Left ventricle myocardium inferior (tissue), 1 donor: ENCODE results near the gene SLC17A3. TPM values are rescaled to one million over a fixed set of nuclear protein-coding genes. Genes with fewer than 3 reads are reported as not detected.

Source experiments
- DNase-seq: peaks from one replicate; pipeline ENCODE4 v3.0.0-alpha.2; 2020
- H3K27ac ChIP-seq: fragments of 200-600 bp; replicated peaks from 2 replicates; pipeline ENCODE4 v1.8.0; 2021
- H3K27me3 ChIP-seq: fragments of 200-600 bp; 2 replicates; pipeline ENCODE4 v1.8.0; 2021; ENCODE audit warnings: low read depth
- H3K36me3 ChIP-seq: fragments of 200-600 bp; 2 replicates; pipeline ENCODE4 v1.8.0; 2021
- H3K4me1 ChIP-seq: fragments of 200-600 bp; 2 replicates; pipeline ENCODE4 v1.8.0; 2021
- H3K4me3 ChIP-seq: fragments of 200-600 bp; 2 replicates; pipeline ENCODE4 v1.8.0; 2021; ENCODE audit warnings: mild to moderate bottlenecking, moderate library complexity
- H3K9me3 ChIP-seq: fragments of 200-600 bp; replicated peaks from 2 replicates; pipeline ENCODE4 v1.8.0; 2021
- intact Hi-C: fragments of 100-400 bp; cut with micrococcal nuclease; formaldehyde crosslinking; loops from one replicate; pipeline ENCODE4 v1.11.0; 2022
- total RNA-seq: library from RNA; stranded (reverse); fragmentation: NEBNext Ultra II Directional; extraction: Animal tissue kit (Norgen Biotek cat#: 25700); gene quantifications from one replicate; pipeline ENCODE4 v1.2.1, GENCODE V29; 2021
- TF ChIP-seq, protein P1 (sequence below): fragments of 200-600 bp; IDR thresholded peaks from 2 replicates; pipeline ENCODE4 v1.8.0; 2021; ENCODE audit warnings: antibody characterized with exemption, mild to moderate bottlenecking, borderline replicate concordance
- donor health status: DM: no; HTN: yes; CAD: no; lungs with severe emphysema.

The SLC17A3 gene
- total RNA-seq, 1 donor from 2014 or later: not detected

DNA sequence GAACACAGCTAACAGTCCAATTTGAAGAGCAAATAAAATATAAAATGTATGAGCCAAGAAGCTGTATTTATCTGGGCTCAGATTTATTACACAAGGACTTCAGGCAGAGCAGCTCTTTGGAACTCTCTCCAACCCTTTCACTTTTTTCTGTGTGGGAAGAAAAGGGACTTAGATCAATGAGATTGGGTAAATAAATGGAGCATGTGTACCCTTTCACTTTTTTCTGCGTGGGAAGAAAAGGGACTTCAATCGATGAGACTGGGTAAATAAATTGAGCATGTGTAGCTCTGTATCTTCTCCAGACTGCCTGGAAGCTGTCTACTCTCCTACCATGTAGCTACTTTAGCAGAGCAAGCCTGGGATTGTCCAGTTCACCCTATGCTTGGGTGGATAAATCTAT lies 10.7 kb downstream of the SLC17A3 start:
- H3K27me3 ChIP-seq: peaks cover 40% of the 10 kb centered on the region
- no peak overlapping the region for H3K4me3 ChIP-seq
- H3K27ac ChIP-seq: no peak overlapping the region
- no peaks in the 10 kb centered on the region for H3K36me3 ChIP-seq
- intact Hi-C loops: no loop called here
- no peaks in the 10 kb centered on the region for H3K9me3 ChIP-seq
- TF ChIP-seq, protein P1, sequence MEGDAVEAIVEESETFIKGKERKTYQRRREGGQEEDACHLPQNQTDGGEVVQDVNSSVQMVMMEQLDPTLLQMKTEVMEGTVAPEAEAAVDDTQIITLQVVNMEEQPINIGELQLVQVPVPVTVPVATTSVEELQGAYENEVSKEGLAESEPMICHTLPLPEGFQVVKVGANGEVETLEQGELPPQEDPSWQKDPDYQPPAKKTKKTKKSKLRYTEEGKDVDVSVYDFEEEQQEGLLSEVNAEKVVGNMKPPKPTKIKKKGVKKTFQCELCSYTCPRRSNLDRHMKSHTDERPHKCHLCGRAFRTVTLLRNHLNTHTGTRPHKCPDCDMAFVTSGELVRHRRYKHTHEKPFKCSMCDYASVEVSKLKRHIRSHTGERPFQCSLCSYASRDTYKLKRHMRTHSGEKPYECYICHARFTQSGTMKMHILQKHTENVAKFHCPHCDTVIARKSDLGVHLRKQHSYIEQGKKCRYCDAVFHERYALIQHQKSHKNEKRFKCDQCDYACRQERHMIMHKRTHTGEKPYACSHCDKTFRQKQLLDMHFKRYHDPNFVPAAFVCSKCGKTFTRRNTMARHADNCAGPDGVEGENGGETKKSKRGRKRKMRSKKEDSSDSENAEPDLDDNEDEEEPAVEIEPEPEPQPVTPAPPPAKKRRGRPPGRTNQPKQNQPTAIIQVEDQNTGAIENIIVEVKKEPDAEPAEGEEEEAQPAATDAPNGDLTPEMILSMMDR: no peak
- no peak for DNase-seq
- H3K4me1 ChIP-seq: no peaks in the 10 kb centered on the region

- Histone ChIP-seq H3K36me3 (no peaks in the 10 kb centered on the region), H3K9me3 (no peaks in the 10 kb centered on the region), H3K4me1 (no peaks in the 10 kb centered on the region), H3K4me3 (no peak overlapping the region), H3K27ac (no peak overlapping the region), H3K27me3 (peaks cover 37% of the 10 kb centered on the region)
- TF ChIP-seq, protein P1: no peak
- no peak for DNase-seq
- intact Hi-C loops: no loop called here
These were observed 11.8 kb downstream of the SLC17A3 start for GRCh38 chr6:25862199-25862598.

GRCh38 chr6:25852756-25853155 lies 21.3 kb downstream of the SLC17A3 start:
- no peaks in the 10 kb centered on the region for H3K36me3 ChIP-seq
- peaks cover 4% of the 10 kb centered on the region for H3K27me3 ChIP-seq
- no peak overlapping the region for H3K27ac ChIP-seq
- no peaks in the 10 kb centered on the region for H3K4me1 ChIP-seq
- H3K9me3 ChIP-seq: no peaks in the 10 kb centered on the region
- no peak overlapping the region for H3K4me3 ChIP-seq
- TF ChIP-seq, protein P1: no peak
- intact Hi-C loops: no loop called here
- no peak for DNase-seq

GRCh38 chr6:25851961-25852360 lies 22.1 kb downstream of the SLC17A3 start:
- Histone ChIP-seq H3K4me1 (no peaks in the 10 kb centered on the region), H3K4me3 (no peak overlapping the region), H3K36me3 (no peaks in the 10 kb centered on the region), H3K27ac (no peak overlapping the region), H3K27me3 (peaks cover 4% of the 10 kb centered on the region), H3K9me3 (no peaks in the 10 kb centered on the region)
- TF ChIP-seq, protein P1: no peak
- intact Hi-C loops: no loop called here
- no peak for DNase-seq

DNA sequence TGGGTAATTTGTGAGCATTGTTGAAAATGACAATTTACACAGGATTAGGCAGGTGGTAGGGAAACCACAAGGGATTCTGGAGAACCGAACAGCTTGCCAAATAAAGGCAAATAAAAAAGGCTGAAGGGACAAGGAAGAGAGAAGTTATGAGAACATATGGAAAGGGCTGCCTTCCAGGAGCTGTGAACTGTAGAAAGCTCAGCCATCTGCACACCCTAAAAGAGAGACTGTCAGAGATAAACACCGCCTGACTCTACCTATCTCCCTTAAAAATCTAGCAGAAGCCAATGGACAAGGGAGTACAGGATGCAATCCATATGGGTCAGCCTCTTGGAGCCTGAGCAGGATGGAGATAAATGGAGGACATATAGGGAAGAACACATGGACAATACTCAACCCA lies 29.5 kb downstream of the SLC17A3 start:
- Histone ChIP-seq H3K4me3 (no peak overlapping the region), H3K27me3 (peaks cover 7% of the 10 kb centered on the region), H3K36me3 (no peaks in the 10 kb centered on the region), H3K4me1 (no peaks in the 10 kb centered on the region), H3K27ac (no peak overlapping the region), H3K9me3 (no peaks in the 10 kb centered on the region)
- TF ChIP-seq, protein P1: no peak
- intact Hi-C loops: no loop called here
- no peak for DNase-seq

- Histone ChIP-seq H3K9me3 (no peaks in the 10 kb centered on the region), H3K36me3 (no peaks in the 10 kb centered on the region), H3K4me1 (no peaks in the 10 kb centered on the region), H3K27ac (no peak overlapping the region), H3K27me3 (peaks cover 7% of the 10 kb centered on the region), H3K4me3 (no peak overlapping the region)
- TF ChIP-seq, protein P1: no peak
- intact Hi-C loops: no loop called here
- no peak for DNase-seq
These were observed 31.5 kb downstream of the SLC17A3 start for GRCh38 chr6:25842526-25842925.
